HL-60 (cell line): Measurements from ENCODE around the gene MVD.

Source experiments
- DNase-seq, 2 experiments: peaks; one replicate each; pipeline ENCODE4 v3.0.0-alpha.2; 2010 to 2020; ENCODE audit warnings: low read depth in 1 of 2, low spot score in 1 of 2
- H3K27ac ChIP-seq: fragments of 250-450 bp; sonication (Bioruptor Pico); replicated peaks from 2 replicates; pipeline ENCODE4 v1.5.1; 2020; ENCODE audit warnings: mild to moderate bottlenecking, moderate library complexity
- H3K27me3 ChIP-seq: fragments of 250-450 bp; sonication (Bioruptor Pico); 2 replicates; pipeline ENCODE4 v1.5.1; 2021; ENCODE audit warnings: mild to moderate bottlenecking, moderate library complexity; ENCODE audit not compliant: insufficient read depth, poor library complexity, severe bottlenecking
- H3K4me3 ChIP-seq: replicated peaks from 2 replicates; pipeline ENCODE4 v1.5.1; 2011; ENCODE audit warnings: mild to moderate bottlenecking, control low read depth, low read length; ENCODE audit not compliant: insufficient read depth
- GABPA ChIP-seq: IDR thresholded peaks from 2 replicates; pipeline ENCODE4 v1.6.1; 2012; ENCODE audit warnings: low read depth
- POLR2AphosphoS5 ChIP-seq: IDR thresholded peaks from 2 replicates; pipeline ENCODE4 v1.6.1; 2012; ENCODE audit warnings: low read depth
- REST ChIP-seq: IDR thresholded peaks from 2 replicates; pipeline ENCODE4 v1.6.1; 2012; ENCODE audit warnings: low read depth; ENCODE audit not compliant: insufficient replicate concordance
- SPI1 ChIP-seq: IDR thresholded peaks from 2 replicates; pipeline ENCODE4 v1.6.1; 2012; ENCODE audit warnings: low read depth, mild to moderate bottlenecking, borderline replicate concordance
- long read RNA-seq: library from polyadenylated mRNA; unstranded; transcript quantifications from one replicate; pipeline ENCODE4 v2.0.0, GENCODE V29; 2020
- TF ChIP-seq, protein P1 (sequence below): IDR thresholded peaks from one replicate; pipeline ENCODE4 v1.5.1; 2011; ENCODE audit warnings: low read length, control low read depth, inconsistent platforms; ENCODE audit not compliant: insufficient read depth

The MVD gene, protein sequence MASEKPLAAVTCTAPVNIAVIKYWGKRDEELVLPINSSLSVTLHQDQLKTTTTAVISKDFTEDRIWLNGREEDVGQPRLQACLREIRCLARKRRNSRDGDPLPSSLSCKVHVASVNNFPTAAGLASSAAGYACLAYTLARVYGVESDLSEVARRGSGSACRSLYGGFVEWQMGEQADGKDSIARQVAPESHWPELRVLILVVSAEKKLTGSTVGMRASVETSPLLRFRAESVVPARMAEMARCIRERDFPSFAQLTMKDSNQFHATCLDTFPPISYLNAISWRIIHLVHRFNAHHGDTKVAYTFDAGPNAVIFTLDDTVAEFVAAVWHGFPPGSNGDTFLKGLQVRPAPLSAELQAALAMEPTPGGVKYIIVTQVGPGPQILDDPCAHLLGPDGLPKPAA
- long read RNA-seq, transcript MVD-201 (10 exons, 1,823 nt), result major isoform, 323 of 342 reads
- long read RNA-seq, partial matches to known transcripts, result 2 of 342 reads
- long read RNA-seq, other reads (novel, unspliced or antisense), result 15 of 342 reads

DNA sequence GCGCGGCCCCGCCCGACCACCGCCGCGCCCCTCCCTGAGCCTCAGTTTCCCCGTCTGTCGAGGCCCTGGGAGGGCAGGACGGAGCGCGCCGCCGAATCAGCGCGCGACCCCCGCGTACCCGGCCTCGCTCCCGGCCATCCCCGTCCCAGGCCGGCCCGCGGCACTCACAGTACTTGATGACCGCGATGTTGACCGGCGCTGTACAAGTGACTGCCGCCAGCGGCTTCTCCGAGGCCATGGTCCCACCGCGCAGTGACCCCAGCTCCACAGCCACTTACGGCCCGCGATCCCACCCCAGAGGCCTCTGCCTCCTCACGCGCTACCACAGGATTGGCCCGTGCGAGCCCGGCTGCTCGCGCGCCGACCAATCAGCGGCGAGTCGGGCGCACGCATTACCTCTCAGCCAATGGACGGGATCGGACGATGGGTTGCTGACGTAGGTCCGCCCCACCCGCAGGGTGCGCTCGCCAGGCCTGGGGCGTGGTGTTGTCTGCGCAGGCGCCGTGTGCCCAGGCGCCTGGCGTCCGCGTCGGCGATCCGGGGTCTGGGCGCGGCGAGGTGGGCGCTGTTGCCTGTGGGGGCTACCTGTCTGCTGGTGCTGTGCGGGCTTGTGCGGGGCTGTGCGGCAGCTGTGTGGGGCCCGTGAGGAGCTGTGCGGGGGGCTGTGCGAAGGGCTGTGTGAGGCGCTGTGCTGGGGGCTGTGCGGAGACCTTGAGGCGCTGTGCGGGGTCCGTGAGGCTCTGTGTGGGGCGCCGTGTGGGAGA, at the start of gene MVD:
Gene MVD (minus strand): TSS at position 249 of the 764 bp plus-strand sequence. CDS start 11 bp downstream, at position 238.
- Histone ChIP-seq H3K4me3 (peak within 1 kb of the TSS; percentile 70), H3K27ac (peak within 1 kb of the TSS; percentile 72), H3K27me3 (no peaks in the 10 kb centered on the region)
- peak; percentile 88 to 89 for DNase-seq
- TF ChIP-seq POLR2AphosphoS5 (no peak), GABPA (no peak)
- TF ChIP-seq, protein P1, sequence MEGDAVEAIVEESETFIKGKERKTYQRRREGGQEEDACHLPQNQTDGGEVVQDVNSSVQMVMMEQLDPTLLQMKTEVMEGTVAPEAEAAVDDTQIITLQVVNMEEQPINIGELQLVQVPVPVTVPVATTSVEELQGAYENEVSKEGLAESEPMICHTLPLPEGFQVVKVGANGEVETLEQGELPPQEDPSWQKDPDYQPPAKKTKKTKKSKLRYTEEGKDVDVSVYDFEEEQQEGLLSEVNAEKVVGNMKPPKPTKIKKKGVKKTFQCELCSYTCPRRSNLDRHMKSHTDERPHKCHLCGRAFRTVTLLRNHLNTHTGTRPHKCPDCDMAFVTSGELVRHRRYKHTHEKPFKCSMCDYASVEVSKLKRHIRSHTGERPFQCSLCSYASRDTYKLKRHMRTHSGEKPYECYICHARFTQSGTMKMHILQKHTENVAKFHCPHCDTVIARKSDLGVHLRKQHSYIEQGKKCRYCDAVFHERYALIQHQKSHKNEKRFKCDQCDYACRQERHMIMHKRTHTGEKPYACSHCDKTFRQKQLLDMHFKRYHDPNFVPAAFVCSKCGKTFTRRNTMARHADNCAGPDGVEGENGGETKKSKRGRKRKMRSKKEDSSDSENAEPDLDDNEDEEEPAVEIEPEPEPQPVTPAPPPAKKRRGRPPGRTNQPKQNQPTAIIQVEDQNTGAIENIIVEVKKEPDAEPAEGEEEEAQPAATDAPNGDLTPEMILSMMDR, result no peak

DNA sequence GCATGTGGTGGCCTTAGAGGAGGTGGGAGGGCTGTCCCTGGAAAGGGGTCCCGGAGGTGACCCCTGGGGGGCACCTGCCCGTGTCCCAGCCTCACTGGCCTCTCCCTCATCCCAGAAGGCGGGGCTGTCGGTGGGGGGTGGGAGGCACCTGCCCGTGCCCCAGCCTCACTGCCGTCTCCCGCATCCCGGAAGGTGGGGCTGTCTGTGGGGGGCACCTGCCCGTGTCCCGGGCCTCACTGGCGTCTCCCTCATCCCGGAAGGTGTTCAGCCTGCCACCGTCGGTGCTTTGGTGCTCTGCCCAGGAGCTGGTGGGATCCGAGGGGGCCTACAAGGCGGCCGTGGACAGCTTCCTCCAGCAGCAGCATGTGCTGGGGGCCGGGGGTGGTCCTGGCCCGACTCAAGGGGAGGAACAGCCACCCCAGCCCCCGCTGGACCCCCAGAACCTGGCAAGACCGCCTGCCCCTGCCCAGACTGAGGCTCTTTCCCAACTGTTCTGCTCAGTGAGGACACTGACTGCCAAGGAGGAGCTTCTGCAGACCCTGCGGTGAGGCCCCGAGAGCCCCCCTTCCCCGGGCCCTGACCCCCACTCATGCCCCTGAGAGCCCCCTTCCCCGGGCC, 49.6 kb upstream of the MVD start:
- no peaks in the 10 kb centered on the region for H3K27me3 ChIP-seq
- DNase-seq, result no peak

DNA sequence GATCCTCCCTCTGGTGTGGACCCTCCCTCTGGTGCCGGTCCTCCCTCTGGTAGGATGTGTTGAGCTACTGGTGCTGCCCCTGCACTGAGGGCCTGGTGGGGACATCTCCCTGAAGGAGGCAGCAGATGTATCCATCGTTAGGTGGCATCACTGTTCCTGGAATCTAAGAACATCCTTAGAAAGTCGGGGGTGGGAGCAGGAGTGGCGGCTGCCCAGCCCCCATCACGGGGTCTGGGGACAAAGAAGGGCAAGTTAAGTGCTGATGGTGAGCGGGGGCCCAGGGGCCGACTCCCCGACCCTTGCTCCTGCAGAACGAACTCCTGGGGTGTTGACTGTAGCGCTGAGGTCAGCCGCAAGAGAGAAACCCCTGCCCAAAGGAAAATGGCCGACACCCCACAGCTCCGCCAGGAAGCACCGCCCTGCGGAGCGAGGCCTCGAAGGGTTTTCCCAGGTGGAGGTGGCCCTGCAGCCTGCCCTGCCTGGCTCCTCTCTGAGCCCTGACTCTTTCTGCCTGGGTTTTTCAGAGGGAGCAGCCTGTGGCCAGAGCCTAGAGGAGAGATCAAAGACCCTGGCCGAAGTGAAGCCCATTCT, 49.0 kb upstream of the MVD start:
- TF ChIP-seq, protein P1, result no peak
- TF ChIP-seq GABPA (no peak), POLR2AphosphoS5 (no peak), REST (no peak), SPI1 (no peak)
- Histone ChIP-seq H3K27me3 (no peaks in the 10 kb centered on the region), H3K4me3 (no peak overlapping the region), H3K27ac (no peak overlapping the region)
- DNase-seq, result no peak

More for the DNA sequence above, 49.6 kb upstream of the MVD start:
- H3K4me3 ChIP-seq, result no peak overlapping the region
- no peak overlapping the region for H3K27ac ChIP-seq
- TF ChIP-seq, protein P1, result no peak
- no peak for TF ChIP-seq SPI1
- no peak for TF ChIP-seq POLR2AphosphoS5
- no peak for TF ChIP-seq REST
- no peak for TF ChIP-seq GABPA
